CD4-positive, alpha-beta T cell (primary cell): Measurements from ENCODE around the gene AKNAD1. TPM values are rescaled to one million over a fixed set of nuclear protein-coding genes. Genes with fewer than 3 reads are reported as not detected.

Source experiments
- ATAC-seq: fragments of 200-7000 bp; cut with Tn5 transposase; one replicate; pipeline ENCODE4 v1.10.0; 2022; ENCODE audit warnings: mild to moderate bottlenecking; ENCODE audit not compliant: poor library complexity
- CTCF ChIA-PET: fragments of 350-600 bp; sonication (Branson Sonifier 250); formaldehyde crosslinking; loops from one replicate; lab custom pipeline; 2021; ENCODE audit warnings: antibody characterized with exemption, inconsistent platforms; lab: Charles Lee
- POLR2A ChIA-PET: fragments of 350-600 bp; sonication (Branson Sonifier 250); formaldehyde crosslinking; loops from one replicate; lab custom pipeline; 2021; ENCODE audit warnings: antibody characterized with exemption, inconsistent platforms; lab: Charles Lee
- DNase-seq, 14 experiments: peaks; one replicate each; pipeline ENCODE4 v3.0.0-alpha.2; 2013 to 2020; ENCODE audit warnings: mixed read lengths in 2 of 14
- H3K27ac ChIP-seq, 2 donors: one replicate each; pipeline versions ENCODE4 v1.5.1 to v1.7.0; 2013; ENCODE audit warnings: low read length in 2 of 2, low read depth in 1 of 2, mild to moderate bottlenecking in 1 of 2
- H3K27me3 ChIP-seq, 2 experiments: 1 replicate in 1 of 2; 2 replicates in 1 of 2; pipeline versions ENCODE4 v1.6.1 to v1.7.0; 2013; ENCODE audit warnings: low read length in 2 of 2, control low read depth in 1 of 2, mild to moderate bottlenecking in 1 of 2, moderate library complexity in 1 of 2; ENCODE audit not compliant: insufficient read depth in 2 of 2, control insufficient read depth in 1 of 2
- H3K36me3 ChIP-seq: one replicate; pipeline ENCODE4 v1.6.1; 2013; ENCODE audit warnings: low read length, control low read depth; ENCODE audit not compliant: insufficient read depth
- H3K4me1 ChIP-seq: one replicate; pipeline ENCODE4 v1.6.1; 2013; ENCODE audit warnings: low read length, control low read depth; ENCODE audit not compliant: insufficient read depth
- H3K4me3 ChIP-seq: one replicate; pipeline ENCODE4 v1.5.1; 2013; ENCODE audit warnings: mild to moderate bottlenecking, low read length, moderate library complexity
- H3K9me3 ChIP-seq, 2 experiments: 1 replicate in 1 of 2; 2 replicates in 1 of 2; pipeline versions ENCODE4 v1.6.1 to v1.7.0; 2013; ENCODE audit warnings: low read length in 2 of 2, mild to moderate bottlenecking in 2 of 2, control low read depth in 1 of 2, moderate library complexity in 1 of 2; ENCODE audit not compliant: control insufficient read depth in 1 of 2, insufficient read depth in 1 of 2
- H3K27ac Mint-ChIP-seq: one replicate; pipeline ENCODE4 v1.8.0; 2020; ENCODE audit warnings: mixed read lengths
- H3K27me3 Mint-ChIP-seq: one replicate; pipeline ENCODE4 v1.8.0; 2021; ENCODE audit warnings: mixed read lengths
- H3K36me3 Mint-ChIP-seq: one replicate; pipeline ENCODE4 v1.8.0; 2021; ENCODE audit warnings: low read depth, mixed read lengths
- H3K4me1 Mint-ChIP-seq: one replicate; pipeline ENCODE4 v1.8.0; 2021; ENCODE audit warnings: low read depth, mixed read lengths
- H3K4me3 Mint-ChIP-seq: one replicate; pipeline ENCODE4 v1.8.0; 2020; ENCODE audit warnings: mild to moderate bottlenecking, mixed read lengths
- H3K9me3 Mint-ChIP-seq: one replicate; pipeline ENCODE4 v1.8.0; 2020; ENCODE audit warnings: mixed read lengths
- intact Hi-C, 2 experiments: fragments of 100-400 bp; cut with DNase I in 1 of 2; cut with micrococcal nuclease in 1 of 2; formaldehyde crosslinking; loops; one replicate each; pipeline versions ENCODE4 v1.15.1 to v1.9.0; 2023 to 2025; cut with DNase I, micrococcal nuclease
- total RNA-seq, 174 experiments: library from RNA in 2 of 174; stranded (reverse) in 2 of 174; gene quantifications; one replicate each; pipeline ENCODE4 v1.2.3 and lab custom pipeline; 2021 to 2026
- TF ChIP-seq, protein P1 (sequence below): fragments of 200-600 bp; IDR thresholded peaks from one replicate; pipeline ENCODE4 v1.8.0; 2022; ENCODE audit warnings: antibody characterized with exemption, mild to moderate bottlenecking

Gene AKNAD1
- total RNA-seq, 2 experiments from 2014 or later = not detected

DNA sequence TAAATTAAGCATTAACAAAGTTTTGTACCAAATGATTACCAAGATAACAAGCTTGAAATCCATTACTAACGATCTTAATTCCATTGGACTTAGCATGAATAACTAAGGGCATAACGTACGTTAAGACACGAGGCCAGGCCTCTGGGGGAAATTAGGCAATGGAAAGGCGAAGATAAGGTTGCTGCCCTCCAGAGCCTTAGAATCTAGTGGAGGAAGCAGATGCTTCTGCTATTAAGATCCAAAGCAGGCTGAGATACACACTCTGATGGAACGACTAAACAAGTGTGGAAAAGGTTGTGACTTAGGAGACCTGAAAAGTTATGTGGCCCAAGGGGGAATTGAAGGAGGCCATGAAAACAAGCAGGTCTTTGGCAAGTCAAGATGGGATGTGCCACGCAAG is 6.0 kb downstream of the AKNAD1 start:
- Mint-ChIP-seq H3K27ac (no peak overlapping the region), H3K9me3 (no peaks in the 10 kb centered on the region)

DNA sequence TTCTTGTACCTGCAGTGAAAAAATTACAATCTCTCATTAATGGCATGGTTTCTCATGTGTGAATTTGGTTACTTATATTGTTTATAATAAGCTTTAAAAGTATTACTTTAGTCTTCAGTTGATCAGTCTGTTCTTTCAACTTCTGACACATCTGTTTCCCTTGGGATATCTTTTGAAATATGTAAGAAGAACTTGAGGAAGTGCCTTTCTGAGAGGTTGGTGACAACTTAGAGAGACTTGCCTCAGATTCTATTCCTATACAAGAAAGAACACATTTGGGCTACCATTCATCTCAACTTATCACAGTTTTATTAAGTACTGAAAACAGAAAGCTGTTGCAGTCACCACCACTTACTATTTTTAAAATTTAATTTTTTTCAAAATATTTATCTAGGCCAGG is 8.1 kb downstream of the AKNAD1 start:
- no peaks in the 10 kb centered on the region for H3K27me3 ChIP-seq
- Mint-ChIP-seq H3K9me3 (no peaks in the 10 kb centered on the region), H3K27ac (no peak overlapping the region), H3K27me3 (peaks cover 6% of the 10 kb centered on the region), H3K4me1 (peaks cover 6% of the 10 kb centered on the region), H3K36me3 (no peaks in the 10 kb centered on the region), H3K4me3 (no peak overlapping the region)
- no peak for ATAC-seq
- intact Hi-C loops = no loop called here
- ChIA-PET CTCF (no interaction called here), POLR2A (no interaction called here)
- no peaks in the 10 kb centered on the region for H3K36me3 ChIP-seq
- TF ChIP-seq, protein P1, sequence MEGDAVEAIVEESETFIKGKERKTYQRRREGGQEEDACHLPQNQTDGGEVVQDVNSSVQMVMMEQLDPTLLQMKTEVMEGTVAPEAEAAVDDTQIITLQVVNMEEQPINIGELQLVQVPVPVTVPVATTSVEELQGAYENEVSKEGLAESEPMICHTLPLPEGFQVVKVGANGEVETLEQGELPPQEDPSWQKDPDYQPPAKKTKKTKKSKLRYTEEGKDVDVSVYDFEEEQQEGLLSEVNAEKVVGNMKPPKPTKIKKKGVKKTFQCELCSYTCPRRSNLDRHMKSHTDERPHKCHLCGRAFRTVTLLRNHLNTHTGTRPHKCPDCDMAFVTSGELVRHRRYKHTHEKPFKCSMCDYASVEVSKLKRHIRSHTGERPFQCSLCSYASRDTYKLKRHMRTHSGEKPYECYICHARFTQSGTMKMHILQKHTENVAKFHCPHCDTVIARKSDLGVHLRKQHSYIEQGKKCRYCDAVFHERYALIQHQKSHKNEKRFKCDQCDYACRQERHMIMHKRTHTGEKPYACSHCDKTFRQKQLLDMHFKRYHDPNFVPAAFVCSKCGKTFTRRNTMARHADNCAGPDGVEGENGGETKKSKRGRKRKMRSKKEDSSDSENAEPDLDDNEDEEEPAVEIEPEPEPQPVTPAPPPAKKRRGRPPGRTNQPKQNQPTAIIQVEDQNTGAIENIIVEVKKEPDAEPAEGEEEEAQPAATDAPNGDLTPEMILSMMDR = no peak
- no peak overlapping the region for H3K4me3 ChIP-seq
- DNase-seq = no peak
- H3K4me1 ChIP-seq = no peaks in the 10 kb centered on the region
- H3K27ac ChIP-seq = no peak overlapping the region
- H3K9me3 ChIP-seq = no peaks in the 10 kb centered on the region

More for the DNA sequence above, 6.0 kb downstream of the AKNAD1 start:
- no peak overlapping the region for H3K4me3 ChIP-seq
- Mint-ChIP-seq H3K4me1 (peaks cover 6% of the 10 kb centered on the region), H3K36me3 (no peaks in the 10 kb centered on the region), H3K4me3 (no peak overlapping the region), H3K27me3 (peaks cover 16% of the 10 kb centered on the region)
- DNase-seq (no peak), ATAC-seq (no peak)
- CTCF ChIA-PET = interaction anchor here (1.8 kb wide), 1 partner anchor 23 kb away, joined by 4 read pairs; no protein-coding TSS in a partner anchor
- no peaks in the 10 kb centered on the region for H3K4me1 ChIP-seq
- TF ChIP-seq, protein P1 = no peak
- H3K36me3 ChIP-seq = no peaks in the 10 kb centered on the region
- intact Hi-C loops = no loop called here
- H3K27ac ChIP-seq = no peak overlapping the region
- POLR2A ChIA-PET = no interaction called here
- H3K9me3 ChIP-seq = no peaks in the 10 kb centered on the region
- H3K27me3 ChIP-seq = peaks cover 0 to 4% of the 10 kb centered on the region in 2 experiments

DNA sequence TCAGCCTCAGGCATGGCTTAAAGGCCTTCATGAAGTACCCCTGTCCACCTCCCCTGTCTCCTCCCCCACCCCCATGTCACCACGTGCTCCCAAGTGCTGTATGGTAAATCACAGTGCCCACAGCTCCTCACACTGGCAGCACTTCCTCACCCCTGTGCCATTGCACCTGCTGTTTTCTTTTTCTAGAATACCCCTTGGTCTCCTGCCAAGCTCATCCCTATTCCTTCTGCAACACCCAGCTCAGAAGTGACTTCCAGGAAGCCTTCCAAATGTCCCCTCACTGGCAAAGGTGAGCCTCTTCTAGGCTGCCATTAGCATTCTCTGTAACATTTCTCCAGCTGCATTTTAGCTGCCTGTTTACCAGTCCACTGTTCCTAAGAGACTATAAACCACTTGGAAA is 9.4 kb downstream of the AKNAD1 start:
- no peak overlapping the region for H3K4me3 Mint-ChIP-seq
- Histone ChIP-seq H3K9me3 (no peaks in the 10 kb centered on the region), H3K27me3 (no peaks in the 10 kb centered on the region), H3K4me1 (no peaks in the 10 kb centered on the region), H3K27ac (no peak overlapping the region), H3K36me3 (no peaks in the 10 kb centered on the region), H3K4me3 (no peak overlapping the region)
- TF ChIP-seq, protein P1 = no peak
- peaks cover 3% of the 10 kb centered on the region for H3K27me3 Mint-ChIP-seq
- no peak overlapping the region for H3K27ac Mint-ChIP-seq
- H3K9me3 Mint-ChIP-seq = no peaks in the 10 kb centered on the region
- ChIA-PET CTCF (no interaction called here), POLR2A (no interaction called here)
- DNase-seq (no peak), ATAC-seq (no peak)
- H3K4me1 Mint-ChIP-seq = peaks cover 3% of the 10 kb centered on the region
- intact Hi-C loops = no loop called here
- no peaks in the 10 kb centered on the region for H3K36me3 Mint-ChIP-seq
